Astrocyte (in vitro differentiated cells and primary cell): ENCODE data around the gene MAN1C1.

Experiments used
- CTCF ChIP-seq: IDR thresholded peaks from 2 replicates; pipeline ENCODE4 v1.5.1; 2011; ENCODE audit warnings: low read depth, mild to moderate bottlenecking, inconsistent platforms, low read length, moderate library complexity; ENCODE audit not compliant: insufficient read depth
- EZH2 ChIP-seq: IDR thresholded peaks from 2 replicates; pipeline ENCODE4 v1.6.1; 2012; ENCODE audit warnings: mild to moderate bottlenecking, low read length, inconsistent platforms; ENCODE audit not compliant: insufficient read depth

GRCh38 chr1:25803368-25803767, 186.8 kb downstream of the MAN1C1 start:
- TF ChIP-seq CTCF = no peak
- TF ChIP-seq EZH2 = no peak
